ENCODE results near the gene FBXW4.

The FBXW4 gene

GRCh38 chr10:101710793-101711192 lies 15.8 kb upstream of the FBXW4 start:
- no peak for TF ChIP-seq CTCF (IDR thresholded peaks at IDR 0.05)

- TF ChIP-seq CTCF (IDR thresholded peaks at IDR 0.05): no peak
These were observed 15.2 kb upstream of the FBXW4 start for GRCh38 chr10:101710059-101710695.

- TF ChIP-seq CTCF (IDR thresholded peaks at IDR 0.05): no peak
These were observed 14.5 kb upstream of the FBXW4 start for GRCh38 chr10:101709359-101710058.

- TF ChIP-seq CTCF (IDR thresholded peaks at IDR 0.05): no peak
These were observed 13.9 kb upstream of the FBXW4 start for GRCh38 chr10:101708870-101709269.

GRCh38 chr10:101708073-101708472 lies 13.1 kb upstream of the FBXW4 start:
- no peak for TF ChIP-seq CTCF (IDR thresholded peaks at IDR 0.05)

GRCh38 chr10:101704331-101704730 lies 9.4 kb upstream of the FBXW4 start:
- no peak for TF ChIP-seq CTCF (IDR thresholded peaks at IDR 0.05)

GRCh38 chr10:101696632-101697031 lies 1.7 kb upstream of the FBXW4 start:
- no peak for TF ChIP-seq CTCF (IDR thresholded peaks at IDR 0.05)

Measured in LNCAP (cell line).